ENCODE data around the gene LPO.

LPO gene

GRCh38 chr17:58242171-58242784 is 3.9 kb downstream of the LPO start:
- H3K4me3 ChIP-seq (ENCODE audit: low read length) = no peak overlapping the region
- no peaks in the 10 kb centered on the region for H3F3A ChIP-seq (ENCODE audit: control insufficient read depth, insufficient read depth)
- peaks cover 55% of the 10 kb centered on the region for H3K27me3 ChIP-seq (ENCODE audit: control insufficient read depth, low read length)
- no peak overlapping the region for H3K27ac ChIP-seq (ENCODE audit: low read depth, low read length)
- no peaks in the 10 kb centered on the region for H3K9me3 ChIP-seq (ENCODE audit: control insufficient read depth, insufficient read depth, low read length)
- H3K4me1 ChIP-seq (ENCODE audit: control insufficient read depth, low read length) = no peaks in the 10 kb centered on the region
- no peaks in the 10 kb centered on the region for H4K20me1 ChIP-seq (ENCODE audit: control insufficient read depth, insufficient read depth, low read depth, low read length)
- H3K36me3 ChIP-seq (ENCODE audit: control insufficient read depth, low read length) = no peaks in the 10 kb centered on the region
- TF ChIP-seq CTCF (IDR thresholded peaks at IDR 0.05; ENCODE audit: low read depth, low read length, poor library complexity, severe bottlenecking) (no peak), EZH2phosphoT487 (IDR thresholded peaks at IDR 0.05; ENCODE audit: borderline replicate concordance, low read length) (no peak)
- no peaks in the 10 kb centered on the region for H3K9me2 ChIP-seq (replicated peaks; ENCODE audit: control insufficient read depth, low read length)
- H3K4me2 ChIP-seq (ENCODE audit: low read length) = no peak overlapping the region
- no peaks in the 10 kb centered on the region for H3K79me2 ChIP-seq (ENCODE audit: control insufficient read depth, low read length)

GRCh38 chr17:58244963-58245362 is 6.6 kb downstream of the LPO start:
- TF ChIP-seq CTCF (IDR thresholded peaks at IDR 0.05; ENCODE audit: low read depth, low read length, poor library complexity, severe bottlenecking) = no peak
- Histone ChIP-seq H3K27me3 (ENCODE audit: control insufficient read depth, low read length) (peaks cover 49% of the 10 kb centered on the region), H3K4me2 (ENCODE audit: low read length) (no peak overlapping the region)

GRCh38 chr17:58245428-58246103 is 7.2 kb downstream of the LPO start:
- no peaks in the 10 kb centered on the region for H3F3A ChIP-seq (ENCODE audit: control insufficient read depth, insufficient read depth)
- H4K20me1 ChIP-seq (ENCODE audit: control insufficient read depth, insufficient read depth, low read depth, low read length) = no peaks in the 10 kb centered on the region
- H3K4me3 ChIP-seq (ENCODE audit: low read length) = no peak overlapping the region
- H3K36me3 ChIP-seq (ENCODE audit: control insufficient read depth, low read length) = no peaks in the 10 kb centered on the region
- peaks cover 49% of the 10 kb centered on the region for H3K27me3 ChIP-seq (ENCODE audit: control insufficient read depth, low read length)
- H3K9me2 ChIP-seq (replicated peaks; ENCODE audit: control insufficient read depth, low read length) = no peaks in the 10 kb centered on the region
- H3K79me2 ChIP-seq (ENCODE audit: control insufficient read depth, low read length) = no peaks in the 10 kb centered on the region
- no peak overlapping the region for H3K27ac ChIP-seq (ENCODE audit: low read depth, low read length)
- H3K4me1 ChIP-seq (ENCODE audit: control insufficient read depth, low read length) = peaks cover 6% of the 10 kb centered on the region
- H3K4me2 ChIP-seq (ENCODE audit: low read length) = no peak overlapping the region
- H3K9me3 ChIP-seq (ENCODE audit: control insufficient read depth, insufficient read depth, low read length) = no peaks in the 10 kb centered on the region
- no peak for TF ChIP-seq EZH2phosphoT487 (IDR thresholded peaks at IDR 0.05; ENCODE audit: borderline replicate concordance, low read length)
- no peak for TF ChIP-seq CTCF (IDR thresholded peaks at IDR 0.05; ENCODE audit: low read depth, low read length, poor library complexity, severe bottlenecking)

More at GRCh38 chr17:58244963-58245362, 6.6 kb downstream of the LPO start:
- H3K4me3 ChIP-seq (ENCODE audit: low read length) = no peak overlapping the region
- peaks cover 6% of the 10 kb centered on the region for H3K4me1 ChIP-seq (ENCODE audit: control insufficient read depth, low read length)
- H3K9me2 ChIP-seq (replicated peaks; ENCODE audit: control insufficient read depth, low read length) = no peaks in the 10 kb centered on the region
- H3F3A ChIP-seq (ENCODE audit: control insufficient read depth, insufficient read depth) = no peaks in the 10 kb centered on the region
- H3K36me3 ChIP-seq (ENCODE audit: control insufficient read depth, low read length) = no peaks in the 10 kb centered on the region
- no peaks in the 10 kb centered on the region for H3K79me2 ChIP-seq (ENCODE audit: control insufficient read depth, low read length)
- no peaks in the 10 kb centered on the region for H4K20me1 ChIP-seq (ENCODE audit: control insufficient read depth, insufficient read depth, low read depth, low read length)
- no peaks in the 10 kb centered on the region for H3K9me3 ChIP-seq (ENCODE audit: control insufficient read depth, insufficient read depth, low read length)
- H3K27ac ChIP-seq (ENCODE audit: low read depth, low read length) = no peak overlapping the region
